GM23338 (cell line): ENCODE data around the gene RNF157. TPM values are rescaled to one million over a fixed set of nuclear protein-coding genes. Genes with fewer than 3 reads are reported as not detected.

ENCODE experiments used
- ATAC-seq: fragments of 200-7000 bp; cut with Tn5 transposase; 3 replicates; pipeline ENCODE4 v1.9.1; 2020
- DNase-seq: peaks from one replicate; pipeline ENCODE4 v3.0.0-alpha.2; 2015; ENCODE audit warnings: low spot score
- H2AFZ ChIP-seq: fragments of 200-600 bp; sonication (generic); 2 replicates; pipeline ENCODE4 v1.8.0; 2016; ENCODE audit warnings: antibody characterized with exemption, mild to moderate bottlenecking, moderate library complexity
- H3F3A ChIP-seq: fragments of 200-600 bp; sonication (generic); replicated peaks from 2 replicates; pipeline ENCODE4 v1.8.0; 2017; ENCODE audit warnings: antibody characterized with exemption, mixed run types, low read depth
- H3K27ac ChIP-seq: fragments of 200-600 bp; sonication (generic); 2 replicates; pipeline ENCODE4 v1.6.1; 2016; ENCODE audit warnings: low read depth
- H3K27me3 ChIP-seq: fragments of 200-600 bp; sonication (generic); 2 replicates; pipeline ENCODE4 v1.8.0; 2016; ENCODE audit warnings: mild to moderate bottlenecking, mixed run types, moderate library complexity; ENCODE audit not compliant: insufficient read depth
- H3K36me3 ChIP-seq: fragments of 200-600 bp; sonication (generic); 2 replicates; pipeline ENCODE4 v1.8.0; 2016; ENCODE audit warnings: mild to moderate bottlenecking; ENCODE audit not compliant: insufficient read depth
- H3K4me1 ChIP-seq: fragments of 200-600 bp; sonication (generic); 2 replicates; pipeline ENCODE4 v1.8.0; 2016; ENCODE audit warnings: mild to moderate bottlenecking, moderate library complexity; ENCODE audit not compliant: insufficient read depth
- H3K4me2 ChIP-seq: fragments of 200-600 bp; sonication (generic); 2 replicates; pipeline ENCODE4 v1.7.1; 2017; ENCODE audit warnings: mixed run types
- H3K4me3 ChIP-seq: fragments of 200-600 bp; sonication (generic); 2 replicates; pipeline ENCODE4 v1.6.1; 2016; ENCODE audit warnings: mixed run types
- H3K79me2 ChIP-seq: fragments of 200-600 bp; sonication (generic); replicated peaks from 2 replicates; pipeline ENCODE4 v1.8.0; 2017; ENCODE audit warnings: mild to moderate bottlenecking; ENCODE audit not compliant: insufficient read depth
- H3K9me2 ChIP-seq: fragments of 200-600 bp; sonication (generic); 2 replicates; pipeline ENCODE4 v1.8.0; 2017; ENCODE audit not compliant: insufficient read depth
- H4K20me1 ChIP-seq: fragments of 200-600 bp; sonication (generic); replicated peaks from 2 replicates; pipeline ENCODE4 v1.8.0; 2017; ENCODE audit warnings: mild to moderate bottlenecking; ENCODE audit not compliant: insufficient read depth
- H3K27ac Mint-ChIP-seq: 2 replicates; pipeline ENCODE4 v1.8.0; 2020; ENCODE audit warnings: inconsistent platforms, mild to moderate bottlenecking, moderate library complexity, mixed read lengths
- H3K27me3 Mint-ChIP-seq: 3 replicates; pipeline ENCODE4 v1.8.0; 2022; ENCODE audit warnings: low read depth, mild to moderate bottlenecking, moderate library complexity, mixed read lengths, inconsistent platforms; ENCODE audit not compliant: insufficient read depth, poor library complexity
- H3K36me3 Mint-ChIP-seq: 3 replicates; pipeline ENCODE4 v1.8.0; 2021; ENCODE audit warnings: low read depth, mild to moderate bottlenecking, inconsistent platforms, moderate library complexity, mixed read lengths
- H3K4me1 Mint-ChIP-seq: 3 replicates; pipeline ENCODE4 v1.8.0; 2020; ENCODE audit warnings: mild to moderate bottlenecking, inconsistent platforms, mixed read lengths
- H3K4me3 Mint-ChIP-seq: 3 replicates; pipeline ENCODE4 v1.8.0; 2021; ENCODE audit warnings: moderate library complexity, mild to moderate bottlenecking, inconsistent platforms, mixed read lengths
- H3K9me3 Mint-ChIP-seq: 3 replicates; pipeline ENCODE4 v1.8.0; 2020; ENCODE audit warnings: moderate library complexity, mild to moderate bottlenecking, inconsistent platforms, mixed read lengths
- CREB1 ChIP-seq: fragments of 250-450 bp; sonication (Bioruptor Pico); IDR thresholded peaks from 2 replicates; pipeline ENCODE4 v1.5.0; 2020; ENCODE audit warnings: low read depth, mild to moderate bottlenecking, moderate library complexity
- CTCF ChIP-seq, 2 experiments: fragments of 200-600 bp in 1 of 2; sonication (generic) in 1 of 2; conservative IDR thresholded peaks; 2 replicates each; pipeline versions ENCODE4 v1.5.1 to v1.6.1; 2016 to 2017; ENCODE audit warnings: antibody characterized with exemption in 2 of 2, low read depth in 2 of 2, mild to moderate bottlenecking in 2 of 2, moderate library complexity in 1 of 2
- EZH2 ChIP-seq: fragments of 200-600 bp; sonication (generic); IDR thresholded peaks from one replicate; pipeline ENCODE4 v1.8.0; 2017; ENCODE audit warnings: antibody characterized with exemption, mild to moderate bottlenecking, low read depth; ENCODE audit not compliant: unreplicated experiment
- EZH2phosphoT487 ChIP-seq: fragments of 200-600 bp; sonication (generic); IDR thresholded peaks from one replicate; pipeline ENCODE4 v1.8.1; 2018; ENCODE audit warnings: antibody characterized with exemption; ENCODE audit not compliant: unreplicated experiment
- NANOG ChIP-seq: IDR thresholded peaks from 2 replicates; pipeline ENCODE4 v1.6.1; 2016; ENCODE audit warnings: antibody characterized with exemption, borderline replicate concordance
- POLR2AphosphoS5 ChIP-seq: IDR thresholded peaks from 2 replicates; pipeline ENCODE4 v1.6.1; 2016; ENCODE audit warnings: antibody characterized with exemption, low read depth
- STAT1 ChIP-seq: IDR thresholded peaks from one replicate; pipeline ENCODE4 v1.6.1; 2016; ENCODE audit warnings: antibody characterized with exemption; ENCODE audit not compliant: unreplicated experiment
- ZNF114 ChIP-seq: fragments of 250-450 bp; sonication (Bioruptor Pico); IDR thresholded peaks from 2 replicates; pipeline ENCODE4 v1.5.0; 2020; ENCODE audit warnings: mild to moderate bottlenecking, moderate library complexity
- ZNF331 ChIP-seq: fragments of 250-450 bp; sonication (Bioruptor Pico); IDR thresholded peaks from 2 replicates; pipeline ENCODE4 v1.5.0; 2020; ENCODE audit warnings: low read depth, mild to moderate bottlenecking, moderate library complexity
- polyA plus RNA-seq: library from polyadenylated mRNA; unstranded; fragments of >200 nt; fragmentation: Nextera tagmentation; extraction: Ambion mirVana; gene quantifications from 2 replicates; pipeline ENCODE4 v1.2.1, GENCODE V29; 2016
- total RNA-seq: library from RNA; depleted of rRNA; stranded (reverse); fragments of >200 nt; shearing (Covaris generic); gene quantifications from 2 replicates; pipeline ENCODE4 v1.2.3, GENCODE V29; 2014

Gene RNF157
- total and polyA plus RNA-seq, 2 experiments from 2014 or later: 7.8 to 11.7 TPM

GRCh38 chr17:76280650-76281049 lies 40.4 kb upstream of the RNF157 start:
- Histone ChIP-seq H3K27ac (no peak overlapping the region), H3K4me1 (no peaks in the 10 kb centered on the region), H3K79me2 (no peaks in the 10 kb centered on the region), H2AFZ (no peak overlapping the region), H3K27me3 (no peaks in the 10 kb centered on the region), H3F3A (no peaks in the 10 kb centered on the region), H3K4me3 (no peak overlapping the region), H4K20me1 (no peaks in the 10 kb centered on the region), H3K4me2 (no peak overlapping the region), H3K9me2 (no peaks in the 10 kb centered on the region), H3K36me3 (no peaks in the 10 kb centered on the region)
- no peak for TF ChIP-seq CTCF (conservative IDR thresholded peaks at IDR 0.05; ENCODE audit: low read depth in 2 of 2)
- TF ChIP-seq EZH2: no peak
- TF ChIP-seq POLR2AphosphoS5: no peak
- TF ChIP-seq EZH2phosphoT487: no peak
- no peak for TF ChIP-seq ZNF114 (CRISPR knock-in tag)
- TF ChIP-seq STAT1: no peak
- TF ChIP-seq ZNF331: no peak
- no peak for TF ChIP-seq NANOG
- TF ChIP-seq CREB1 (CRISPR knock-in tag): no peak
- Mint-ChIP-seq H3K4me1 (no peaks in the 10 kb centered on the region; the same call in 2 of the 3 replicates), H3K36me3 (no peaks in the 10 kb centered on the region), H3K4me3 (no peak overlapping the region), H3K9me3 (no peaks in the 10 kb centered on the region), H3K27me3 (peaks cover 4% of the 10 kb centered on the region), H3K27ac (no peak overlapping the region)
- no peak for DNase-seq
- ATAC-seq: no peak

- H3K4me1 ChIP-seq: no peaks in the 10 kb centered on the region
- H3F3A ChIP-seq: no peaks in the 10 kb centered on the region
- no peak overlapping the region; the same call in 2 of the 3 replicates for H3K4me3 Mint-ChIP-seq
- no peaks in the 10 kb centered on the region for H3K36me3 ChIP-seq
- no peak overlapping the region for H3K4me2 ChIP-seq
- no peaks in the 10 kb centered on the region for H4K20me1 ChIP-seq
- no peaks in the 10 kb centered on the region for H3K9me2 ChIP-seq
- H3K4me1 Mint-ChIP-seq: no peaks in the 10 kb centered on the region; the same call in 2 of the 3 replicates
- TF ChIP-seq ZNF114 (CRISPR knock-in tag): no peak
- no peak for TF ChIP-seq NANOG
- no peak overlapping the region for H3K27ac Mint-ChIP-seq
- no peak overlapping the region for H2AFZ ChIP-seq
- H3K36me3 Mint-ChIP-seq: no peaks in the 10 kb centered on the region
- no peaks in the 10 kb centered on the region for H3K27me3 ChIP-seq
- DNase-seq (no peak), ATAC-seq (no peak)
- no peaks in the 10 kb centered on the region for H3K9me3 Mint-ChIP-seq
- no peak overlapping the region for H3K4me3 ChIP-seq
- H3K27me3 Mint-ChIP-seq: peaks cover 4% of the 10 kb centered on the region
- H3K79me2 ChIP-seq: no peaks in the 10 kb centered on the region
- H3K27ac ChIP-seq: no peak overlapping the region
These were observed 39.5 kb upstream of the RNF157 start for GRCh38 chr17:76279742-76280287.
